IPS DF 6.9 (cell line): ENCODE measurements around the gene PBRM1.
"Not testable (repeated sequence)": the region's sequence is repeated elsewhere in the genome, so short reads cannot be mapped to it uniquely, and the experiment has no call there.

ENCODE experiments used
- DNase-seq: peaks from one replicate; pipeline ENCODE4 v3.0.0-alpha.2; 2013; ENCODE audit warnings: low read depth, low spot score
- H3K27ac ChIP-seq: one replicate; pipeline ENCODE4 v1.5.1; 2013; ENCODE audit warnings: low read length, control low read depth
- H3K27me3 ChIP-seq: 2 replicates; pipeline ENCODE4 v1.6.1; 2013; ENCODE audit warnings: mild to moderate bottlenecking, low read length; ENCODE audit not compliant: control insufficient read depth, insufficient read depth
- H3K36me3 ChIP-seq: 2 replicates; pipeline ENCODE4 v1.6.1; 2013; ENCODE audit warnings: low read length; ENCODE audit not compliant: control insufficient read depth, insufficient read depth
- H3K4me1 ChIP-seq: 2 replicates; pipeline ENCODE4 v1.6.1; 2013; ENCODE audit warnings: low read length; ENCODE audit not compliant: control insufficient read depth, insufficient read depth
- H3K4me3 ChIP-seq: 2 replicates; pipeline ENCODE4 v1.5.1; 2013; ENCODE audit warnings: mild to moderate bottlenecking, low read length
- H3K9me3 ChIP-seq: 2 replicates; pipeline ENCODE4 v1.6.1; 2013; ENCODE audit warnings: low read length, inconsistent platforms; ENCODE audit not compliant: control insufficient read depth, insufficient read depth
- WGBS: extraction: QIAGEN DNeasy Blood & Tissue Kit; methylation state at CpG from one replicate; pipeline ENCODE4 v1.1.7; 2013; ENCODE audit warnings: mixed read lengths, missing lambda C conversion rate; ENCODE audit not compliant: insufficient read length, insufficient coverage; 5-methylcytosine and 5-hydroxymethylcytosine counted together

The PBRM1 gene

GRCh38 chr3:52684184-52684583 lies 1.5 kb downstream of the PBRM1 start:
- H3K36me3 ChIP-seq: peaks cover 21% of the 10 kb centered on the region; the same call in 1 of the 2 replicates
- H3K4me1 ChIP-seq: no peaks in the 10 kb centered on the region
- no peak for DNase-seq
- whole genome bisulfite sequencing: no CpG with 5 or more reads among the region's 5 CpGs
- H3K27me3 ChIP-seq: no peaks in the 10 kb centered on the region
- no peak overlapping the region for H3K27ac ChIP-seq
- no peaks in the 10 kb centered on the region for H3K9me3 ChIP-seq
- H3K4me3 ChIP-seq: no peak overlapping the region

GRCh38 chr3:52683611-52684010 lies 2.1 kb downstream of the PBRM1 start:
- Histone ChIP-seq H3K4me1 (no peaks in the 10 kb centered on the region), H3K36me3 (peaks cover 16% of the 10 kb centered on the region; the same call in 1 of the 2 replicates), H3K9me3 (no peaks in the 10 kb centered on the region), H3K4me3 (no peak overlapping the region), H3K27ac (no peak overlapping the region), H3K27me3 (no peaks in the 10 kb centered on the region)
- DNase-seq: no peak
- no CpG with 5 or more reads among the region's 6 CpGs for WGBS

GRCh38 chr3:52682016-52682415 lies 3.7 kb downstream of the PBRM1 start:
- no peak overlapping the region for H3K27ac ChIP-seq

GRCh38 chr3:52681596-52681995 lies 4.1 kb downstream of the PBRM1 start:
- Histone ChIP-seq H3K27me3 (no peaks in the 10 kb centered on the region), H3K36me3 (no peaks in the 10 kb centered on the region; the same call in 1 of the 2 replicates), H3K4me3 (no peak overlapping the region), H3K27ac (no peak overlapping the region), H3K9me3 (no peaks in the 10 kb centered on the region), H3K4me1 (no peaks in the 10 kb centered on the region)
- DNase-seq: no peak
- WGBS: 100% methylated on average over 1 of the region's 3 CpGs

More at GRCh38 chr3:52682016-52682415, 3.7 kb downstream of the PBRM1 start:
- Histone ChIP-seq H3K9me3 (no peaks in the 10 kb centered on the region), H3K27me3 (no peaks in the 10 kb centered on the region), H3K4me1 (no peaks in the 10 kb centered on the region), H3K4me3 (no peak overlapping the region), H3K36me3 (no peaks in the 10 kb centered on the region; the same call in 1 of the 2 replicates)
- DNase-seq: no peak

GRCh38 chr3:52679811-52680210 lies 5.9 kb downstream of the PBRM1 start:
- H3K36me3 ChIP-seq: no peaks in the 10 kb centered on the region; the same call in 1 of the 2 replicates
- no peaks in the 10 kb centered on the region for H3K4me1 ChIP-seq
- no peak overlapping the region for H3K4me3 ChIP-seq
- no peak for DNase-seq
- no CpG with 5 or more reads among the region's 1 CpG for whole genome bisulfite sequencing
- H3K27ac ChIP-seq: no peak overlapping the region
- H3K9me3 ChIP-seq: no peaks in the 10 kb centered on the region
- no peaks in the 10 kb centered on the region for H3K27me3 ChIP-seq

- no peak for DNase-seq
- Histone ChIP-seq H3K4me3 (no peak overlapping the region), H3K9me3 (no peaks in the 10 kb centered on the region), H3K27me3 (no peaks in the 10 kb centered on the region), H3K27ac (no peak overlapping the region), H3K4me1 (no peaks in the 10 kb centered on the region), H3K36me3 (no peaks in the 10 kb centered on the region; the same call in 1 of the 2 replicates)
- WGBS: no CpG with 5 or more reads among the region's 3 CpGs
Measured at GRCh38 chr3:52679199-52679538, 6.5 kb downstream of the PBRM1 start.

- Histone ChIP-seq H3K4me1 (no peaks in the 10 kb centered on the region), H3K27me3 (no peaks in the 10 kb centered on the region), H3K36me3 (no peaks in the 10 kb centered on the region; the same call in 1 of the 2 replicates), H3K4me3 (no peak overlapping the region), H3K9me3 (no peaks in the 10 kb centered on the region), H3K27ac (no peak overlapping the region)
- WGBS: no CpG with 5 or more reads among the region's 6 CpGs
- no peak for DNase-seq
Measured at GRCh38 chr3:52678265-52679198, 7.2 kb downstream of the PBRM1 start.

GRCh38 chr3:52676201-52676600 lies 9.5 kb downstream of the PBRM1 start:
- not testable (repeated sequence) for H3K4me1 ChIP-seq, H3K36me3 ChIP-seq, DNase-seq, H3K4me3 ChIP-seq, H3K27ac ChIP-seq, H3K27me3 ChIP-seq, H3K9me3 ChIP-seq
- no CpG with 5 or more reads among the region's 3 CpGs for WGBS

GRCh38 chr3:52671676-52672075 lies 14.0 kb downstream of the PBRM1 start:
- no CpG with 5 or more reads among the region's 1 CpG for WGBS
- no peaks in the 10 kb centered on the region for H3K9me3 ChIP-seq
- H3K4me1 ChIP-seq: no peaks in the 10 kb centered on the region
- H3K27me3 ChIP-seq: no peaks in the 10 kb centered on the region
- H3K4me3 ChIP-seq: no peak overlapping the region
- DNase-seq: no peak
- no peaks in the 10 kb centered on the region for H3K36me3 ChIP-seq
- H3K27ac ChIP-seq: no peak overlapping the region

GRCh38 chr3:52670621-52671521 lies 14.8 kb downstream of the PBRM1 start:
- Histone ChIP-seq H3K27me3 (no peaks in the 10 kb centered on the region), H3K4me3 (no peak overlapping the region), H3K4me1 (no peaks in the 10 kb centered on the region), H3K27ac (no peak overlapping the region), H3K9me3 (no peaks in the 10 kb centered on the region), H3K36me3 (no peaks in the 10 kb centered on the region)
- DNase-seq: no peak
- WGBS: no CpG with 5 or more reads among the region's 9 CpGs
